Right hindlimb (tissue), 1 donor: Measurements from ENCODE around the gene SMTNL1.

Experiments
- DNase-seq: peaks from one replicate; pipeline ENCODE4 v3.0.0-alpha.2; 2018

The SMTNL1 gene

DNA sequence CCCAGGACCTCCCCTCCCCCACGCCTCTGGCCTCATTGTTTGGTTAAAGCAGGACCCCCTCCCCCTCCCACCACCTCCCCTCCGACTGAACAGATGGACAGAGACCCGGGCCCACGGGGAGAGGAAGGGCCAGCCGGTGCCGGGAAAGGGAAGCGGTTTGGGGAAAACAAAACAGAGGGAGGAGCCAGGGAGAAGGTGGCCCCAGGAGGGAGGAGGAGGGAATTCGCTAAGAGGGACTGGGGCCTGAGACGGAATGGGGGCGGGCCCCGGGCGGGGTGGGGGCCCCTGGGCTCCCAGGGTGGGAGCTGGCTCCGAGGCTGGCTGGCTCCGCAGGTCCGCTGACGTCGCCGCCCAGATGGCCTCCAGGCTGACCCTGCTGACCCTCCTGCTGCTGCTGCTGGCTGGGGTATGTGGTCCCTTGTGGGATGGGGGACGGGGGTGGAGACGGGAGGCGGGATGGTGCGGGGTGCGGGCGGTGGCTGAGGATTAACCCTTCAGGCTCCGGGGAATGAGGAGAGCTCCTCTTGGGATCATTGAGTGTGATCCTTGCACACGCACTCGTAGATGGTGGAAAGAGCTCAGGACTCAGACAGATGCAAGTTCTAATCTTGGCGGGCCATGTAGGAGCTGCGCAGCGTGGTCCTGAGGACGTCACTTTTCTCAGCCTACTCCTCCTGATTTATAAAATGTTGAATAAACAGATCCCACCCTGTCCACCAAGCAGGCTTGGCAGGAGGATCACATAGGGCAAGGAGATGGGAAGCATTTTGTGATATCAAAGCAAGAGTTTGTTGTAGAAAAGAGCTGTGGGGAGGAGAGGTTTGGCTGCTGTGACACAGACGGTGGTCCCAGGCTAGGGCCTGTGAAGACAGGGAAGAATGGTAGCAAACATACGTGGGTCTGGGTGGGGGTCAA is 60.8 kb downstream of the SMTNL1 start:
- DNase-seq = peak; percentile 91

DNA sequence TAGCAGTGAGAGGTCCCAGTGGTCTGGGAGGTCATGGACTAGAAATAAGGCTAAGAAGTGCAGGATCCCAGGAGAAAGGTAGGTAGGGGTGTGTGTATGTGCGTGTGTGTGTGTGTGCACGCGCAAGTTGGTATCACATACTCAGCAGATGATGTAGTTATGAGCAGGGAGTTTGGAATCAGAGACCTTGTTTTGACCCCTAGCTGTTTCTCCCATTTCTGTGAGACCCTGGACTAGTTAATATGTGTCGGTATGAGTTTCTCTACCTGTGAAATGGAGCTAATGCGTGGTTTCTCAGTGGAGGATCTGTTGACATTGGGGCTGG is 61.4 kb downstream of the SMTNL1 start:
- DNase-seq = peak; percentile 33

DNA sequence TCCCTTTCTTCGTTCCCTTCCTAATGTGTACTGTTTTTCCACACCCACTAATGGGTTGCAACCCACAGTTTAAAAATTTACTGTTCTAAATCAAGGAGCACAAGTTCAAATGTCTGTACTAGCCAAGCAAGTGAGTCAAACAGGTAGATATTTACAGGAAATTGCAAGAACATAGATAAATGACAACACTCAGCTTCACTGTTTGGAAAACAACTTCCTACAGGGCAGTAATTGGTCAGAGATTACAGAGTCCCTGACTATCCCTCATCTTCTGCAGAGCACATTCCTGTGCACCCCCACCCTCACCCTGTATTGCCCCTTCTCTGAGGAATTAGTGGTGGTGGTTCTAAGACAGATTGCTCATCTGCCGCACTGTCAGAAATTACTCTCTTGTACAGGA is 62.0 kb downstream of the SMTNL1 start:
- no peak for DNase-seq
